Vagina (tissue), 2 donors: Measurements from ENCODE around the gene COLEC12.

ENCODE experiments used
- CTCF ChIP-seq, 3 experiments: fragments of 450-650 bp in 2 of 3; fragments of 200-600 bp in 1 of 3; sonication (generic) in 1 of 3; IDR thresholded peaks; one replicate each; pipeline ENCODE4 v1.5.1; 2017 to 2019; ENCODE audit warnings: antibody characterized with exemption in 3 of 3, mild to moderate bottlenecking in 2 of 3, moderate library complexity in 2 of 3
- POLR2AphosphoS5 ChIP-seq, 2 donors: sonication (generic); formaldehyde crosslinking; IDR thresholded peaks; one replicate each; pipeline ENCODE4 v1.9.0; 2017; ENCODE audit warnings: antibody characterized with exemption in 2 of 2, mild to moderate bottlenecking in 2 of 2, low read depth in 1 of 2; ENCODE audit not compliant: insufficient read depth in 1 of 2

GRCh38 chr18:533995-534601 lies 33.6 kb upstream of the COLEC12 start:
- TF ChIP-seq CTCF (IDR thresholded peaks at IDR 0.05) (no peak), POLR2AphosphoS5 (IDR thresholded peaks at IDR 0.05; ENCODE audit: insufficient read depth in 1 of 2, low read depth in 1 of 2) (no peak)
